ENCODE results near the gene TFEB. TPM values are rescaled to one million over a fixed set of nuclear protein-coding genes. Genes with fewer than 3 reads are reported as not detected.

Gene TFEB
- total RNA-seq, 1 experiment from 2014 or later: 1.8 TPM

GRCh38 chr6:41687501-41688175 is 47.8 kb downstream of the TFEB start:
- Histone ChIP-seq H3K4me3 (ENCODE audit: low read depth, low read length, poor library complexity, severe bottlenecking) (no peak overlapping the region), H3K36me3 (ENCODE audit: insufficient read depth, low read length, poor library complexity, severe bottlenecking) (no peaks in the 10 kb centered on the region), H3K4me1 (ENCODE audit: insufficient read depth, low read length, poor library complexity, severe bottlenecking) (peaks cover 9% of the 10 kb centered on the region), H3K27me3 (replicated peaks; ENCODE audit: insufficient read depth, low read depth, low read length, poor library complexity) (no peaks in the 10 kb centered on the region), H3K27ac (ENCODE audit: low read depth, low read length, poor library complexity, severe bottlenecking) (no peak overlapping the region), H3K9me3 (ENCODE audit: low read depth, low read length, poor library complexity, severe bottlenecking) (no peaks in the 10 kb centered on the region)
- intact Hi-C loops (cut with micrococcal nuclease; ENCODE audit: unreplicated experiment): loop anchor here (10.0 kb wide), 1 partner anchor 357 kb away; no protein-coding TSS in a partner anchor
- no peak for DNase-seq (ENCODE audit: low spot score)
- POLR2A ChIA-PET (ENCODE audit: low non-redundant PET): no interaction called here
- no TSS peak for BruUV-seq (replicated peaks)
- CTCF ChIA-PET: interaction anchor here (0.7 kb wide), 1 partner anchor 320 kb away, joined by 3 read pairs; no protein-coding TSS in a partner anchor
- TF ChIP-seq, protein P1, sequence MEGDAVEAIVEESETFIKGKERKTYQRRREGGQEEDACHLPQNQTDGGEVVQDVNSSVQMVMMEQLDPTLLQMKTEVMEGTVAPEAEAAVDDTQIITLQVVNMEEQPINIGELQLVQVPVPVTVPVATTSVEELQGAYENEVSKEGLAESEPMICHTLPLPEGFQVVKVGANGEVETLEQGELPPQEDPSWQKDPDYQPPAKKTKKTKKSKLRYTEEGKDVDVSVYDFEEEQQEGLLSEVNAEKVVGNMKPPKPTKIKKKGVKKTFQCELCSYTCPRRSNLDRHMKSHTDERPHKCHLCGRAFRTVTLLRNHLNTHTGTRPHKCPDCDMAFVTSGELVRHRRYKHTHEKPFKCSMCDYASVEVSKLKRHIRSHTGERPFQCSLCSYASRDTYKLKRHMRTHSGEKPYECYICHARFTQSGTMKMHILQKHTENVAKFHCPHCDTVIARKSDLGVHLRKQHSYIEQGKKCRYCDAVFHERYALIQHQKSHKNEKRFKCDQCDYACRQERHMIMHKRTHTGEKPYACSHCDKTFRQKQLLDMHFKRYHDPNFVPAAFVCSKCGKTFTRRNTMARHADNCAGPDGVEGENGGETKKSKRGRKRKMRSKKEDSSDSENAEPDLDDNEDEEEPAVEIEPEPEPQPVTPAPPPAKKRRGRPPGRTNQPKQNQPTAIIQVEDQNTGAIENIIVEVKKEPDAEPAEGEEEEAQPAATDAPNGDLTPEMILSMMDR (conservative IDR thresholded peaks at IDR 0.05; ENCODE audit: low read depth, low read length): no peak
- TF ChIP-seq EZH2 (IDR thresholded peaks at IDR 0.05; ENCODE audit: borderline replicate concordance, low read depth, low read length, poor library complexity, severe bottlenecking): no peak

DNA sequence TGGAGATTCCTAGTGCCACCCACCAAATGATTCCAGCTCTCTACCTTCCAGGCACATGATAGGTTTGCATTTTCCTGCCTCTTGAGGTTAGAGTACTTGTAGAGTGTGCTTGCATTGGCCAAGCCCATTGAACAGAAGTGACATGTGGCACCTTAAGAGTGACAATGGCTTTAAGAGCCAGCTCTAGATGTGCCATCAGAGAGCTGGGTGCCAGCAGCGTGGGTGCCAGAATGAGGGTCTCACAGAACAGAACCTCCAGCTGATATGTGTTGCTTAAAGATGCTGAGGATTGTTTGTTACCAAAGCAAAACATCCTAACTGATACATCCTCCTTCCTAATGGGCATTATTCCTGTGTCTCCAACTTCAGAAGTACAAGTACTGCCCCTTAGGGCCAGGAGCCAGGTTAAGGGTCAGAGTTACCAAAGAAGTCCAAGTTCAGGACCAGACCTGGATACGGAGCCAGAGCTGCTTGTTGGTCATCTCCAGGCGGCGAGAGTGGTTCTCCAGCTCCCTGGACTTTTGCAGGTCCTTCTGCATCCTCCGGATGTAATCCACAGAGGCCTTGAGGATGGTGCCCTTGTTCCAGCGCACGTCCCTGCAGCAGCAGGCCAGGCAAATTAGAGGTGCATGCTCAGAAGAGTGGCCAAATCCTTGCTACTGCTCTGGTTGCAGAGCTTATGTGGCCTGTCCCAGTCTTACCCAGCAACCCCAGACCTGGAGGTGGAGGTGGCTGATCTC is 49.6 kb downstream of the TFEB start:
- ChIA-PET POLR2A (ENCODE audit: low non-redundant PET) (interaction anchor here (0.5 kb wide), 1 partner anchor 356 kb away, joined by 6 read pairs; no protein-coding TSS in a partner anchor), CTCF (interaction anchor here (1.8 kb wide), 1 partner anchor 318 kb away, joined by 4 read pairs; no protein-coding TSS in a partner anchor)
- no peak overlapping the region for H3K27ac ChIP-seq (ENCODE audit: low read depth, low read length, poor library complexity, severe bottlenecking)
- no peak overlapping the region for H3K4me3 ChIP-seq (ENCODE audit: low read depth, low read length, poor library complexity, severe bottlenecking)
- TF ChIP-seq EZH2 (IDR thresholded peaks at IDR 0.05; ENCODE audit: borderline replicate concordance, low read depth, low read length, poor library complexity, severe bottlenecking): no peak
- TF ChIP-seq, protein P1 (conservative IDR thresholded peaks at IDR 0.05; ENCODE audit: low read depth, low read length): no peak
- no peaks in the 10 kb centered on the region for H3K36me3 ChIP-seq (ENCODE audit: insufficient read depth, low read length, poor library complexity, severe bottlenecking)
- no peaks in the 10 kb centered on the region for H3K27me3 ChIP-seq (replicated peaks; ENCODE audit: insufficient read depth, low read depth, low read length, poor library complexity)
- DNase-seq (ENCODE audit: low spot score): no peak
- intact Hi-C loops (cut with micrococcal nuclease; ENCODE audit: unreplicated experiment): loop anchor here (10.0 kb wide), 1 partner anchor 359 kb away; no protein-coding TSS in a partner anchor
- H3K9me3 ChIP-seq (ENCODE audit: low read depth, low read length, poor library complexity, severe bottlenecking): no peaks in the 10 kb centered on the region
- peaks cover 19% of the 10 kb centered on the region for H3K4me1 ChIP-seq (ENCODE audit: insufficient read depth, low read length, poor library complexity, severe bottlenecking)
- no TSS peak for BruUV-seq (replicated peaks)

- Histone ChIP-seq H3K27me3 (replicated peaks; ENCODE audit: insufficient read depth, low read depth, low read length, poor library complexity) (no peaks in the 10 kb centered on the region), H3K4me1 (ENCODE audit: insufficient read depth, low read length, poor library complexity, severe bottlenecking) (peaks cover 19% of the 10 kb centered on the region), H3K36me3 (ENCODE audit: insufficient read depth, low read length, poor library complexity, severe bottlenecking) (no peaks in the 10 kb centered on the region), H3K27ac (ENCODE audit: low read depth, low read length, poor library complexity, severe bottlenecking) (no peak overlapping the region), H3K9me3 (ENCODE audit: low read depth, low read length, poor library complexity, severe bottlenecking) (no peaks in the 10 kb centered on the region), H3K4me3 (ENCODE audit: low read depth, low read length, poor library complexity, severe bottlenecking) (no peak overlapping the region)
- intact Hi-C loops (cut with micrococcal nuclease; ENCODE audit: unreplicated experiment): loop anchor here (5.0 to 10.0 kb wide), 2 partner anchors 42 to 360 kb away; no protein-coding TSS in a partner anchor
- DNase-seq (ENCODE audit: low spot score): no peak
- CTCF ChIA-PET: interaction anchor here (0.9 to 2.6 kb wide), 8 partner anchors 9 to 321 kb away, joined by 3 to 26 read pairs (median 4); no protein-coding TSS in a partner anchor
- POLR2A ChIA-PET (ENCODE audit: low non-redundant PET): interaction anchor here (0.5 kb wide), 1 partner anchor 355 kb away, joined by 6 read pairs; no protein-coding TSS in a partner anchor
- no peak for TF ChIP-seq EZH2 (IDR thresholded peaks at IDR 0.05; ENCODE audit: borderline replicate concordance, low read depth, low read length, poor library complexity, severe bottlenecking)
- TF ChIP-seq, protein P1 (conservative IDR thresholded peaks at IDR 0.05; ENCODE audit: low read depth, low read length): no peak
- no TSS peak for BruUV-seq (replicated peaks)
Measured at GRCh38 chr6:41684311-41685180, 50.9 kb downstream of the TFEB start.
